PC-3 (cell line): ENCODE data around the gene ALDH7A1.

Source experiments
- EZH2 ChIP-seq: fragments of 300-600 bp; sonication (generic); IDR thresholded peaks from one replicate; pipeline ENCODE4 v1.6.1; 2017; ENCODE audit warnings: antibody characterized with exemption, mild to moderate bottlenecking, low read length; ENCODE audit not compliant: unreplicated experiment
- EZH2phosphoT487 ChIP-seq: fragments of 300-600 bp; sonication (generic); IDR thresholded peaks from 2 replicates; pipeline ENCODE4 v1.6.1; 2018; ENCODE audit warnings: mild to moderate bottlenecking, antibody characterized with exemption, low read length, borderline replicate concordance
- TF ChIP-seq, protein P1 (sequence below): fragments of 300-600 bp; sonication (generic); conservative IDR thresholded peaks from 2 replicates; pipeline ENCODE4 v1.5.1; 2017; ENCODE audit warnings: antibody characterized with exemption, low read depth, mild to moderate bottlenecking, low read length

DNA sequence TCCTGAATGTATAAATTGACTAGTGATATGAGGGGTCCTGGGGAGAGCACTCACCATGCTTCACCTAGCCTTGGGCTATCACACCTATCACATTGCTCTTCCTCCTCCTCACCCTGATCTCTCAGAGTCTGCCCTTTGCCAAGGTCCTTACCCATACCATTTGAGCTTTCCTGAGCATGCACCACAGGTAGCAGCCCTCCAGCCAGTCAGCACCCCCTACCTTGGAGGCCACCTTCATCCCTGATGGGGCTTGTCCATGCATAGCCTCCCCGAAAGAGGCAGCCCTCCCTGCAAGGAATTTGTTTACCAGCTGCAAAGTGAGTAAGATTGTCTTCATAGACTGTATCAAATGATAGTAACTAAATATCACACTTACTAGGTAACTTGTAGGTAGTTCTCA lies 83.1 kb downstream of the ALDH7A1 start:
- TF ChIP-seq, protein P1, sequence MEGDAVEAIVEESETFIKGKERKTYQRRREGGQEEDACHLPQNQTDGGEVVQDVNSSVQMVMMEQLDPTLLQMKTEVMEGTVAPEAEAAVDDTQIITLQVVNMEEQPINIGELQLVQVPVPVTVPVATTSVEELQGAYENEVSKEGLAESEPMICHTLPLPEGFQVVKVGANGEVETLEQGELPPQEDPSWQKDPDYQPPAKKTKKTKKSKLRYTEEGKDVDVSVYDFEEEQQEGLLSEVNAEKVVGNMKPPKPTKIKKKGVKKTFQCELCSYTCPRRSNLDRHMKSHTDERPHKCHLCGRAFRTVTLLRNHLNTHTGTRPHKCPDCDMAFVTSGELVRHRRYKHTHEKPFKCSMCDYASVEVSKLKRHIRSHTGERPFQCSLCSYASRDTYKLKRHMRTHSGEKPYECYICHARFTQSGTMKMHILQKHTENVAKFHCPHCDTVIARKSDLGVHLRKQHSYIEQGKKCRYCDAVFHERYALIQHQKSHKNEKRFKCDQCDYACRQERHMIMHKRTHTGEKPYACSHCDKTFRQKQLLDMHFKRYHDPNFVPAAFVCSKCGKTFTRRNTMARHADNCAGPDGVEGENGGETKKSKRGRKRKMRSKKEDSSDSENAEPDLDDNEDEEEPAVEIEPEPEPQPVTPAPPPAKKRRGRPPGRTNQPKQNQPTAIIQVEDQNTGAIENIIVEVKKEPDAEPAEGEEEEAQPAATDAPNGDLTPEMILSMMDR = no peak
- TF ChIP-seq EZH2 (no peak), EZH2phosphoT487 (no peak)
